ENCODE measurements around the gene SLF1.

GRCh38 chr5:94595281-94595840, 23.1 kb upstream of the SLF1 start:
- no peak for TF ChIP-seq CTCF (IDR thresholded peaks at IDR 0.05)
- TF ChIP-seq POLR2A (IDR thresholded peaks at IDR 0.05): no peak

All from lower leg skin (tissue), 3 donors.